ENCODE results near the gene GPR158.

DNA sequence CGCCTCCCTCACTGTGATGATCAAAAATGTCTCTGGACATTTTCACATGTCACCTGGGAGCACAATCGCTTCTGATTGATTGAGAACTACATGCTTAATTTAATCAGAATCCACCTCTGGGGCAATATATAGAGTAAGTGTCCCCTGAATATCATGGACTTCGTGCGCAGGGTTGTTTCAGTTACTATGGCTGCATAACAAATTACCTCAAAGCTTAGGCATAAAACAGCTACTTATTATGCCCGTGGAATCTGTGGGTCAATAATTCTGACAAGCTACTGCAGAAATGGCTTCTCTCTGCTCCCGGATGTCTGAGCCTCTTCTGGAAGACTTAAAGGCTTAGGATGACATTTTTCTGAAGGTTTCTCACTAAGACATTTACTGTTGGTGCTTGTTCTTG lies 334.4 kb downstream of the GPR158 start:
- TF ChIP-seq, protein P1, sequence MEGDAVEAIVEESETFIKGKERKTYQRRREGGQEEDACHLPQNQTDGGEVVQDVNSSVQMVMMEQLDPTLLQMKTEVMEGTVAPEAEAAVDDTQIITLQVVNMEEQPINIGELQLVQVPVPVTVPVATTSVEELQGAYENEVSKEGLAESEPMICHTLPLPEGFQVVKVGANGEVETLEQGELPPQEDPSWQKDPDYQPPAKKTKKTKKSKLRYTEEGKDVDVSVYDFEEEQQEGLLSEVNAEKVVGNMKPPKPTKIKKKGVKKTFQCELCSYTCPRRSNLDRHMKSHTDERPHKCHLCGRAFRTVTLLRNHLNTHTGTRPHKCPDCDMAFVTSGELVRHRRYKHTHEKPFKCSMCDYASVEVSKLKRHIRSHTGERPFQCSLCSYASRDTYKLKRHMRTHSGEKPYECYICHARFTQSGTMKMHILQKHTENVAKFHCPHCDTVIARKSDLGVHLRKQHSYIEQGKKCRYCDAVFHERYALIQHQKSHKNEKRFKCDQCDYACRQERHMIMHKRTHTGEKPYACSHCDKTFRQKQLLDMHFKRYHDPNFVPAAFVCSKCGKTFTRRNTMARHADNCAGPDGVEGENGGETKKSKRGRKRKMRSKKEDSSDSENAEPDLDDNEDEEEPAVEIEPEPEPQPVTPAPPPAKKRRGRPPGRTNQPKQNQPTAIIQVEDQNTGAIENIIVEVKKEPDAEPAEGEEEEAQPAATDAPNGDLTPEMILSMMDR (conservative IDR thresholded peaks at IDR 0.05; ENCODE audit: low read length) = no peak
- TF ChIP-seq EZH2phosphoT487 (IDR thresholded peaks at IDR 0.05; ENCODE audit: borderline replicate concordance, low read depth, low read length) = no peak

Data from OCI-LY7 (cell line).